GM12878 (cell line): ENCODE results near the gene NUMB. TPM values are rescaled to one million over a fixed set of nuclear protein-coding genes. Genes with fewer than 3 reads are reported as not detected.

Experiments
- BCLAF1 ChIP-seq: fragments of 450-650 bp; IDR thresholded peaks from 2 replicates; pipeline ENCODE4 v1.6.1; 2017; ENCODE audit warnings: antibody characterized with exemption, mild to moderate bottlenecking, moderate library complexity
- CHD1 ChIP-seq: IDR thresholded peaks from 2 replicates; pipeline ENCODE4 v1.6.1; 2012; ENCODE audit warnings: low read depth, low read length, improper control_type of control experiment
- CREM ChIP-seq: IDR thresholded peaks from 2 replicates; pipeline ENCODE4 v1.6.1; 2014; ENCODE audit warnings: antibody characterized with exemption, low read depth
- FOXM1 ChIP-seq: IDR thresholded peaks from 2 replicates; pipeline ENCODE4 v1.6.1; 2012; ENCODE audit warnings: low read depth, mild to moderate bottlenecking, inconsistent platforms, low read length, moderate library complexity
- KLF5 ChIP-seq: fragments of 450-650 bp; IDR thresholded peaks from 2 replicates; pipeline ENCODE4 v1.6.1; 2014; ENCODE audit warnings: mild to moderate bottlenecking; ENCODE audit not compliant: partially characterized antibody
- NR2F1 ChIP-seq: fragments of 450-650 bp; conservative IDR thresholded peaks from 2 replicates; pipeline ENCODE4 v1.6.1; 2017; ENCODE audit warnings: mild to moderate bottlenecking
- ZBTB4 ChIP-seq: fragments of 450-650 bp; formaldehyde crosslinking; IDR thresholded peaks from 2 replicates; pipeline ENCODE4 v1.4.0; 2022; ENCODE audit warnings: mild to moderate bottlenecking, moderate library complexity
- ZNF592 ChIP-seq: fragments of 450-650 bp; IDR thresholded peaks from 2 replicates; pipeline ENCODE4 v1.6.1; 2017; ENCODE audit warnings: mild to moderate bottlenecking, moderate library complexity
- polyA plus RNA-seq, 11 experiments: library from polyadenylated mRNA; depleted of rRNA in 4 of 11; unstranded in 6 of 11; stranded (reverse) in 5 of 11; fragments of >200 nt; fragmentation: Nextera tagmentation in 4 of 11; fragmentation: Illumina TruSeq in 1 of 11; extraction: Ambion mirVana in 4 of 11; extraction: Trizol in 1 of 11; gene quantifications; 1 replicate in 1 of 11; 2 replicates in 10 of 11; pipeline versions ENCODE4 v1.2.1 to v1.2.3, GENCODE V29; 2011 to 2016; ENCODE audit warnings: inconsistent platforms in 2 of 11, missing spikeins in 2 of 11, low read depth in 1 of 11
- total RNA-seq, 4 experiments: library from RNA; depleted of rRNA in 3 of 4; stranded (reverse); fragments of >200 nt in 3 of 4; fragmentation: Illumina TruSeq in 1 of 4; extraction: Trizol in 1 of 4; gene quantifications; 2 replicates each; pipeline versions ENCODE4 v1.2.1 to v1.2.3, GENCODE V29; 2013 to 2021

The NUMB gene
- total and polyA plus RNA-seq, 10 of the 15 experiments (the other 5 are each of a cell fraction or from before 2014, with no cell fraction given) = 22.0 to 147 (median 48.9) TPM

GRCh38 chr14:73244541-73245290, 213.6 kb downstream of the NUMB start (continued):
- TF ChIP-seq ZBTB4 (CRISPR knock-in tag) (no peak), KLF5 (no peak), FOXM1 (no peak), ZNF592 (no peak), CREM (no peak), BCLAF1 (no peak), CHD1 (no peak), NR2F1 (no peak)
